K562 (cell line): ENCODE measurements around the gene ENTPD8. TPM values are rescaled to one million over a fixed set of nuclear protein-coding genes. Genes with fewer than 3 reads are reported as not detected.
A peak's percentile ranks its signal among the peaks of the same experiment; 100 is the strongest.

Experiments
- ATAC-seq: fragments of 200-7000 bp; cut with Tn5 transposase; 3 replicates; pipeline ENCODE4 v1.9.1; 2020; ENCODE audit warnings: moderate library complexity
- BruUV-seq: library from RNA; stranded (reverse); fragments of 400-500 nt; replicated peaks from 2 replicates; lab custom pipeline; 2021; lab: Mats Ljungman, UMichigan
- CTCF ChIA-PET: fragments of 300-600 bp; formaldehyde crosslinking; extraction: SDS; loops from one replicate; lab custom pipeline; 2021; ENCODE audit warnings: low intra/inter-chr PET ratio; lab: Yijun Ruan, JAX
- POLR2A ChIA-PET: fragments of 300-600, 350-650 bp; sonication (Branson Sonifier 250); formaldehyde crosslinking; extraction: SDS; loops from one replicate; lab custom pipeline; 2021; ENCODE audit warnings: antibody characterized with exemption, inconsistent platforms; lab: Yijun Ruan, JAX
- DNase-seq, 4 experiments: peaks; one replicate each; pipeline versions ENCODE4 v3.0.0 to v3.0.0-alpha.2; 2011 to 2018; ENCODE audit warnings: low spot score in 3 of 4, mixed read lengths in 3 of 4; ENCODE audit errors: extremely low read depth in 1 of 4
- FAIRE-seq: peaks from 2 replicates; lab custom pipeline; 2011; peaks lifted over from hg19 to GRCh38; lab: Jason Lieb, UNC
- H2AFZ ChIP-seq: 2 replicates; pipeline ENCODE4 v1.6.0; 2011; ENCODE audit warnings: low read depth, low read length, control low read depth, inconsistent platforms
- H3K27ac ChIP-seq: fragments of 200-600 bp; 3 replicates; pipeline ENCODE4 v1.8.0; 2011; ENCODE audit warnings: low read depth, mild to moderate bottlenecking, control low read depth, inconsistent platforms, low read length, moderate library complexity, mixed read lengths; ENCODE audit errors: extremely low read depth
- H3K27me3 ChIP-seq, 2 experiments: fragments of 300-600 bp in 1 of 2; 2 replicates in 1 of 2; 3 replicates in 1 of 2; pipeline versions ENCODE4 v1.6.0 to v1.8.0; 2011; ENCODE audit warnings: inconsistent platforms in 2 of 2, low read length in 2 of 2, mild to moderate bottlenecking in 1 of 2, mixed read lengths in 1 of 2, moderate library complexity in 1 of 2; ENCODE audit not compliant: control insufficient read depth in 2 of 2, insufficient read depth in 2 of 2
- H3K36me3 ChIP-seq: fragments of 300-600 bp; 3 replicates; pipeline ENCODE4 v1.8.0; 2011; ENCODE audit warnings: mild to moderate bottlenecking, low read length, inconsistent platforms; ENCODE audit not compliant: control insufficient read depth, insufficient read depth
- H3K4me1 ChIP-seq, 2 experiments: fragments of 200-600 bp in 1 of 2; replicated peaks in 1 of 2; 2 replicates in 1 of 2; 3 replicates in 1 of 2; pipeline versions ENCODE4 v1.5.1 to v1.8.0; 2011; ENCODE audit warnings: inconsistent platforms in 2 of 2, low read length in 2 of 2, mild to moderate bottlenecking in 1 of 2, mixed read lengths in 1 of 2, moderate library complexity in 1 of 2; ENCODE audit not compliant: control insufficient read depth in 2 of 2, insufficient read depth in 2 of 2
- H3K4me2 ChIP-seq: 2 replicates; pipeline ENCODE4 v1.6.1; 2011; ENCODE audit warnings: low read length, control low read depth, inconsistent platforms, mixed read lengths; ENCODE audit not compliant: insufficient read depth
- H3K4me3 ChIP-seq: fragments of 200-600 bp; sonication (generic), shearing (Covaris generic); 2 replicates; pipeline ENCODE4 v1.5.1; 2016; ENCODE audit warnings: control low read depth, inconsistent platforms
- H3K79me2 ChIP-seq: fragments of 200-600 bp; 3 replicates; pipeline ENCODE4 v1.8.0; 2011; ENCODE audit warnings: low read length, inconsistent platforms; ENCODE audit not compliant: control insufficient read depth, insufficient read depth
- H3K9ac ChIP-seq, 2 experiments: 2 replicates each; pipeline versions ENCODE4 v1.6.0 to v1.6.1; 2011; ENCODE audit warnings: low read depth in 2 of 2, low read length in 2 of 2, control low read depth in 1 of 2, inconsistent platforms in 1 of 2, mild to moderate bottlenecking in 1 of 2, mixed read lengths in 1 of 2; ENCODE audit not compliant: insufficient read depth in 1 of 2
- H3K9me1 ChIP-seq: one replicate; pipeline ENCODE4 v1.6.0; 2011; ENCODE audit warnings: inconsistent platforms, mild to moderate bottlenecking, low read length, moderate library complexity; ENCODE audit not compliant: control insufficient read depth, insufficient read depth
- H3K9me3 ChIP-seq: replicated peaks from 2 replicates; pipeline ENCODE4 v1.5.1; 2011; ENCODE audit warnings: low read depth, low read length, inconsistent platforms; ENCODE audit not compliant: control insufficient read depth, insufficient read depth
- H4K20me1 ChIP-seq: replicated peaks from 2 replicates; pipeline ENCODE4 v1.6.1; 2011; ENCODE audit warnings: low read length, inconsistent platforms, mixed read lengths; ENCODE audit not compliant: control insufficient read depth, insufficient read depth
- ATF7 ChIP-seq: fragments of 450-650 bp; IDR thresholded peaks from 2 replicates; pipeline ENCODE4 v1.7.1; 2014; ENCODE audit warnings: mild to moderate bottlenecking, moderate library complexity
- BRF2 ChIP-seq: IDR thresholded peaks from 3 replicates; pipeline ENCODE4 v1.6.1; 2011; ENCODE audit warnings: borderline replicate concordance, mild to moderate bottlenecking; ENCODE audit not compliant: insufficient read length, insufficient read depth
- CCAR2 ChIP-seq: fragments of 200-400 bp; formaldehyde crosslinking; IDR thresholded peaks from 2 replicates; pipeline ENCODE4 v1.6.1; 2017; ENCODE audit warnings: mild to moderate bottlenecking, low read depth, low read length
- E2F6 ChIP-seq, 2 experiments: IDR thresholded peaks; 2 replicates each; pipeline ENCODE4 v1.6.1; 2011; ENCODE audit warnings: borderline replicate concordance in 1 of 2, control low read depth in 1 of 2, low read depth in 1 of 2, low read length in 1 of 2, mild to moderate bottlenecking in 1 of 2, mixed read lengths in 1 of 2, moderate library complexity in 1 of 2; ENCODE audit not compliant: insufficient read depth in 1 of 2, insufficient read length in 1 of 2, poor library complexity in 1 of 2, severe bottlenecking in 1 of 2; ENCODE audit errors: extremely low read depth in 1 of 2
- ID3 ChIP-seq, 2 experiments: fragments of 250-450 bp in 1 of 2; fragments of 450-650 bp in 1 of 2; sonication (Bioruptor Pico) in 1 of 2; IDR thresholded peaks; 2 replicates each; pipeline versions ENCODE4 v1.6.1 to v1.8.0; 2016 to 2021; ENCODE audit warnings: mild to moderate bottlenecking in 2 of 2, moderate library complexity in 2 of 2, missing compliant biosample characterization in 1 of 2, missing genetic modification characterization in 1 of 2
- KAT7 ChIP-seq: sonication (generic); formaldehyde crosslinking; IDR thresholded peaks from 2 replicates; pipeline ENCODE4 v1.8.0; 2022; ENCODE audit warnings: missing genetic modification reagents, mild to moderate bottlenecking, borderline replicate concordance
- MAX ChIP-seq: sonication (generic); formaldehyde crosslinking; IDR thresholded peaks from 2 replicates; pipeline ENCODE4 v1.9.0; 2022; ENCODE audit warnings: mild to moderate bottlenecking, missing genetic modification reagents
- POLR3G ChIP-seq: IDR thresholded peaks from 2 replicates; pipeline ENCODE4 v1.6.1; 2011; ENCODE audit not compliant: insufficient read length, insufficient replicate concordance; ENCODE audit errors: extremely low read depth
- PPARD ChIP-seq: fragments of 250-450 bp; sonication (Bioruptor Pico); IDR thresholded peaks from 2 replicates; pipeline ENCODE4 v1.8.0; 2022; ENCODE audit warnings: inconsistent platforms, mild to moderate bottlenecking, moderate library complexity
- SP1 ChIP-seq: sonication (generic); formaldehyde crosslinking; IDR thresholded peaks from 2 replicates; pipeline ENCODE4 v1.8.1; 2022; ENCODE audit warnings: mild to moderate bottlenecking, missing genetic modification reagents
- TAL1 ChIP-seq: fragments of 450-650 bp; IDR thresholded peaks from 2 replicates; pipeline ENCODE4 v1.6.1; 2016; ENCODE audit warnings: mild to moderate bottlenecking
- TBP ChIP-seq: optimal IDR thresholded peaks from 2 replicates; pipeline ENCODE3; 2011; ENCODE audit warnings: low read depth, low read length, improper control_type of control experiment
- TFAP4 ChIP-seq: sonication (generic); formaldehyde crosslinking; IDR thresholded peaks from 2 replicates; pipeline ENCODE4 v1.8.0; 2022; ENCODE audit warnings: missing genetic modification reagents, mild to moderate bottlenecking, moderate library complexity, borderline replicate concordance
- WHSC1 ChIP-seq: IDR thresholded peaks from one replicate; pipeline ENCODE4 v1.6.1; 2012; ENCODE audit warnings: low read length, control low read depth, inconsistent platforms
- ZFX ChIP-seq: sonication (generic); formaldehyde crosslinking; IDR thresholded peaks from 2 replicates; pipeline ENCODE4 v1.8.0; 2022; ENCODE audit warnings: mild to moderate bottlenecking, missing genetic modification reagents, moderate library complexity
- ZKSCAN1 ChIP-seq: fragments of 150-350 bp; IDR thresholded peaks from 2 replicates; pipeline ENCODE4 v1.6.1; 2016; ENCODE audit warnings: low read depth, low read length
- WGBS: fragments of 100-300 bp; shearing (Covaris generic); methylation state at CpG from one replicate; pipeline ENCODE4 v1.1.6; 2016; ENCODE audit warnings: low coverage, mixed read lengths; ENCODE audit not compliant: insufficient coverage; ENCODE audit errors: missing lambda C conversion rate; 5-methylcytosine and 5-hydroxymethylcytosine counted together
- in situ Hi-C: fragments of 300-500 bp; cut with MboI; formaldehyde crosslinking; loops from 4 replicates; pipeline ENCODE4 v1.15.0; 2018; ENCODE audit warnings: inconsistent platforms, mixed read lengths
- intact Hi-C: fragments of 100-400 bp; cut with micrococcal nuclease; formaldehyde crosslinking; loops from 2 replicates; pipeline ENCODE4 v1.14.2; 2022
- polyA plus RNA-seq, 8 experiments: library from polyadenylated mRNA; depleted of rRNA in 4 of 8; stranded (reverse) in 5 of 8; unstranded in 3 of 8; fragments of >200 nt; fragmentation: Nextera tagmentation in 2 of 8; fragmentation: Illumina TruSeq in 1 of 8; extraction: Ambion mirVana in 2 of 8; extraction: Trizol in 1 of 8; gene quantifications; 2 replicates each; pipeline versions ENCODE4 v1.2.1 to v1.2.3, GENCODE V29; 2011 to 2014; ENCODE audit warnings: inconsistent platforms in 1 of 8, missing spikeins in 1 of 8
- total RNA-seq, 7 experiments: library from RNA; depleted of rRNA in 6 of 7; stranded (reverse); fragments of >200 nt in 6 of 7; fragmentation: Illumina TruSeq in 2 of 7; extraction: Trizol in 2 of 7; gene quantifications; 2 replicates each; pipeline versions ENCODE4 v1.2.1 to v1.2.3, GENCODE V29; 2011 to 2021; ENCODE audit warnings: low replicate concordance in 1 of 7

The ENTPD8 gene
- total and polyA plus RNA-seq, 9 of the 15 experiments (the other 6 are each of a cell fraction or from before 2014, with no cell fraction given): 0.06 to 0.27 (median 0.19) TPM; not detected in 5

- BruUV-seq: no TSS peak
- Histone ChIP-seq H3K9ac (peak overlapping the region; percentile 62 to 97), H3K4me2 (peak overlapping the region; percentile 64), H3K27me3 (no peaks in the 10 kb centered on the region), H3K27ac (peak overlapping the region; percentile 87), H2AFZ (peak overlapping the region; percentile 86), H3K4me3 (peak overlapping the region; percentile 59; the same call in 1 of the 2 replicates), H3K9me3 (no peaks in the 10 kb centered on the region), H4K20me1 (no peaks in the 10 kb centered on the region), H3K36me3 (peaks cover 33% of the 10 kb centered on the region; the same call in 1 of the 3 replicates), H3K4me1 (peaks cover 18 to 98% of the 10 kb centered on the region in 2 experiments), H3K79me2 (peaks cover 12% of the 10 kb centered on the region), H3K9me1 (no peaks in the 10 kb centered on the region)
- 9% methylated on average over 12 of the region's 15 CpGs for WGBS
- FAIRE-seq (peak; percentile 56), ATAC-seq (peak; percentile 1; the same call in 1 of the 3 replicates), DNase-seq (no peak)
- ChIA-PET CTCF (no interaction called here), POLR2A (interaction anchor here (0.7 to 0.8 kb wide), 2 partner anchors 9 kb away, joined by 3 to 4 read pairs; no protein-coding TSS in a partner anchor)
- in situ Hi-C loops: no loop called here
- intact Hi-C loops: loop anchor here (2.0 kb wide), 1 partner anchor 33 kb away; no protein-coding TSS in a partner anchor
- TF ChIP-seq PPARD (CRISPR knock-in tag): no peak
- TF ChIP-seq ID3 (CRISPR knock-in tag; IDR thresholded peaks at IDR 0.05): no peak
- 0 out of 2 replicates have a peak, but pooled peaks have one; percentile 24 for TF ChIP-seq ID3 (tag; IDR thresholded peaks at IDR 0.05)
- 0 out of 2 replicates have a peak, but pooled peaks have one; percentile 18 for TF ChIP-seq ATF7
- TF ChIP-seq POLR3G: no peak
- peak in 1 of 2 experiments; percentile 42 for TF ChIP-seq E2F6 (IDR thresholded peaks at IDR 0.05; ENCODE audit: borderline replicate concordance in 1 of 2, extremely low read depth in 1 of 2, insufficient read depth in 1 of 2, insufficient read length in 1 of 2, low read depth in 1 of 2, low read length in 1 of 2, poor library complexity in 1 of 2, severe bottlenecking in 1 of 2)
- peak; percentile 20; the same call in 1 of the 2 replicates for TF ChIP-seq ZKSCAN1
- TF ChIP-seq TAL1: no peak
- TF ChIP-seq MAX (CRISPR knock-in tag): 0 out of 2 replicates have a peak, but pooled peaks have one; percentile 24
- no peak for TF ChIP-seq BRF2
- no peak for TF ChIP-seq CCAR2
- 0 out of 2 replicates have a peak, but pooled peaks have one; percentile 32 for TF ChIP-seq ZFX
- no peak for TF ChIP-seq WHSC1
- 0 out of 2 replicates have a peak, but pooled peaks have one; percentile 23 for TF ChIP-seq TFAP4 (CRISPR knock-in tag)
- TF ChIP-seq SP1 (CRISPR knock-in tag): peak; percentile 55
- no peak for TF ChIP-seq KAT7
- no peak for TF ChIP-seq TBP
Measured at GRCh38 chr9:137459601-137460362, 18.6 kb upstream of the ENTPD8 start.
